Measurements from ENCODE around the gene RACGAP1. TPM values are rescaled to one million over a fixed set of nuclear protein-coding genes. Genes with fewer than 3 reads are reported as not detected.

Gene RACGAP1
- polyA plus RNA-seq, 3 donors, result 3.1 to 5.4 (median 3.6) TPM

DNA sequence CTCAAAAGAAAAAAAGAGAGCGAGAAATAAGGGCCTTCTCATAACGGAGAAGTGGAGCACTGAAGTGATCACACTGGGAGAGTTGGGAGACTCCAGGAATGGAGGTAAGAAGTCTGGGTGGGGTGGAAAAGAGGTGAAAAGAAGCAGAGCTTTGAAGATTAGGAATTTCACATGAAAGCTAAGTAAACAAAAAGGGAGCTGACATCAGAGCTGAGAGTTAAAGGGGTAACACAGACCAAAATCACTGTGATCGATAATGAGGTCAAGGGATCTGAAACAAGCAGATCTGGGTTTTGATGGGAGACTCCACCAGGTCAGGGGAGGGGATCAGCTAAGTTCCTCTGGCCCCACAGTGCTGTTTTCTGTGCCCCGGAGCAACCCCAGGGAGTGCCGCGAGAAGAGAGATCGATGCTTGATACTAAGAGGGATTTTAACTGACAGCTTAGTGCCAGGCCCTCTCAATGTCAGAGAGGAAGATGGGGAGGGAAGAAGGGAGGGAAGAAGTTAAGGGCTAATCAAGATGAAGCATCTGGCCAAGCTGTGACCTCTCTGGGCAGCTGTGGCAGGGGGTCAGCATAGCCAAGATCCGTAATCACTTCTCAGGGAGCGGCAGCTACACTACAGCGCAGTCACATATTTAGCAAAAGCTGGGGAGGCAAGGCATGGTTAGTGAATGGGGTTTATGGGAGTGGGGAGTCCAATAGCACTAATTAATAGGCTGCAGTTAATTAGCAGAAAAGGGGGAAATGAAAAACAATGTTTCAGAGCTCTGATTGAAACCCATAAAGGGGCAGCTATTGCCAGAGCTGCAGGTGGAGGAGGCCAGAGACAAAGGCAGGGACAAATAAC, 44.6 kb downstream of the RACGAP1 start:
- H3K27me3 ChIP-seq (ENCODE audit: control insufficient read depth in 2 of 2, insufficient read depth in 2 of 2, low read length in 2 of 2), result no peaks in the 10 kb centered on the region
- TF ChIP-seq, protein P1, sequence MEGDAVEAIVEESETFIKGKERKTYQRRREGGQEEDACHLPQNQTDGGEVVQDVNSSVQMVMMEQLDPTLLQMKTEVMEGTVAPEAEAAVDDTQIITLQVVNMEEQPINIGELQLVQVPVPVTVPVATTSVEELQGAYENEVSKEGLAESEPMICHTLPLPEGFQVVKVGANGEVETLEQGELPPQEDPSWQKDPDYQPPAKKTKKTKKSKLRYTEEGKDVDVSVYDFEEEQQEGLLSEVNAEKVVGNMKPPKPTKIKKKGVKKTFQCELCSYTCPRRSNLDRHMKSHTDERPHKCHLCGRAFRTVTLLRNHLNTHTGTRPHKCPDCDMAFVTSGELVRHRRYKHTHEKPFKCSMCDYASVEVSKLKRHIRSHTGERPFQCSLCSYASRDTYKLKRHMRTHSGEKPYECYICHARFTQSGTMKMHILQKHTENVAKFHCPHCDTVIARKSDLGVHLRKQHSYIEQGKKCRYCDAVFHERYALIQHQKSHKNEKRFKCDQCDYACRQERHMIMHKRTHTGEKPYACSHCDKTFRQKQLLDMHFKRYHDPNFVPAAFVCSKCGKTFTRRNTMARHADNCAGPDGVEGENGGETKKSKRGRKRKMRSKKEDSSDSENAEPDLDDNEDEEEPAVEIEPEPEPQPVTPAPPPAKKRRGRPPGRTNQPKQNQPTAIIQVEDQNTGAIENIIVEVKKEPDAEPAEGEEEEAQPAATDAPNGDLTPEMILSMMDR (IDR thresholded peaks at IDR 0.05), result no peak
- H3K4me3 ChIP-seq (replicated peaks in 1 of 3; ENCODE audit: low read depth in 2 of 3, low read length in 3 of 3), result no peak overlapping the region
- no peak overlapping the region for H3K4me2 ChIP-seq (replicated peaks; ENCODE audit: extremely low read depth, low read length, poor library complexity, severe bottlenecking)
- no peaks in the 10 kb centered on the region for H4K20me1 ChIP-seq (ENCODE audit: insufficient read depth, low read length)
- Mint-ChIP-seq H3K9me3 (peaks cover 0 to 2% (median 0%) of the 10 kb centered on the region in 7 donors), H3K36me3 (peaks cover 3 to 7% of the 10 kb centered on the region in 2 donors), H3K4me3 (no peak overlapping the region), H3K4me1 (peaks cover 73% of the 10 kb centered on the region), H3K27ac (peak overlapping the region in 4 of 7 donors; percentile 8 to 42 (median 28)), H3K27me3 (ENCODE audit: low read depth in 3 of 3) (peaks cover 1% of the 10 kb centered on the region in 3 donors)
- H3K27ac ChIP-seq (ENCODE audit: low read depth in 1 of 2, low read length in 2 of 2), result no peak overlapping the region
- no peaks in the 10 kb centered on the region for H3K79me2 ChIP-seq (ENCODE audit: insufficient read depth, low read length)
- DNase-seq, result no peak
- no peak overlapping the region for H2AFZ ChIP-seq (ENCODE audit: insufficient read depth, low read depth, low read length, poor library complexity, severe bottlenecking)
- H3K36me3 ChIP-seq (replicated peaks in 1 of 2; ENCODE audit: control insufficient read depth in 1 of 2, insufficient read depth in 2 of 2, low read length in 2 of 2), result no peaks in the 10 kb centered on the region
- H3K9ac ChIP-seq (ENCODE audit: insufficient read depth, low read length, poor library complexity, severe bottlenecking), result no peak overlapping the region
- no peaks in the 10 kb centered on the region for H3K9me3 ChIP-seq (replicated peaks in 1 of 2; ENCODE audit: control insufficient read depth in 1 of 2, insufficient read depth in 1 of 2, low read length in 2 of 2)
- peaks cover 48 to 68% of the 10 kb centered on the region in 2 donors for H3K4me1 ChIP-seq (ENCODE audit: control insufficient read depth in 1 of 2, insufficient read depth in 2 of 2, low read length in 2 of 2)
- WGBS (ENCODE audit: insufficient coverage), result 98% methylated on average over 10 of the region's 10 CpGs
- intact Hi-C loops (cut with micrococcal nuclease), result loop anchor here in 1 of 2 donors (5.0 kb wide), 1 partner anchor 57 kb away; no protein-coding TSS in a partner anchor

DNA sequence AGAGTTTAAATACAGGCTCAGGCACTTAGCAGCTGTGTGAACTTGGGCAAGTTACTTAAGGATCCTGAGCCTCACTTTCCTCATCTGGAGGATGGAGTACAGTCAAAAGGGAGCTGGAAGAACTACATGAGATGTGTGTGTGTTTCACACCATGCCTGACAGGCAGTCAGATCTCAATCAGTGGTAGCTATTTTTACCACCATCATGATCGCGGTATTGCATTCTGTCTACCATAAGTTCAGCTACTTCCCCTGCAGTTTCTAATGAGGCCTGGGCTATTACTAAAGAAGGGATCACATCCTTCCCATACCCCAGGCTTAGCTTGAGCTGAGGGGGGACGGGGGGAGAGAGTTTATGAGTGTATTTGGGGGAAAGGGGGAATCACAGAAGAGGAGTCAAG, 45.5 kb downstream of the RACGAP1 start:
- no peaks in the 10 kb centered on the region for H3K36me3 ChIP-seq (replicated peaks in 1 of 2; ENCODE audit: control insufficient read depth in 1 of 2, insufficient read depth in 2 of 2, low read length in 2 of 2)
- no peaks in the 10 kb centered on the region for H3K27me3 ChIP-seq (ENCODE audit: control insufficient read depth in 2 of 2, insufficient read depth in 2 of 2, low read length in 2 of 2)
- H3K27ac Mint-ChIP-seq, result no peak overlapping the region
- H2AFZ ChIP-seq (ENCODE audit: insufficient read depth, low read depth, low read length, poor library complexity, severe bottlenecking), result peak overlapping the region; percentile 26
- WGBS (ENCODE audit: insufficient coverage), result no CpG with 5 or more reads among the region's 3 CpGs
- H3K36me3 Mint-ChIP-seq, result peaks cover 3 to 7% of the 10 kb centered on the region in 2 donors
- peaks cover 53 to 69% of the 10 kb centered on the region in 2 donors for H3K4me1 ChIP-seq (ENCODE audit: control insufficient read depth in 1 of 2, insufficient read depth in 2 of 2, low read length in 2 of 2)
- H3K27me3 Mint-ChIP-seq (ENCODE audit: low read depth in 3 of 3), result peaks cover 1 to 4% (median 1%) of the 10 kb centered on the region in 3 donors
- no peaks in the 10 kb centered on the region for H3K79me2 ChIP-seq (ENCODE audit: insufficient read depth, low read length)
- no peaks in the 10 kb centered on the region for H4K20me1 ChIP-seq (ENCODE audit: insufficient read depth, low read length)
- no peak overlapping the region for H3K4me2 ChIP-seq (replicated peaks; ENCODE audit: extremely low read depth, low read length, poor library complexity, severe bottlenecking)
- no peaks in the 10 kb centered on the region for H3K9me3 ChIP-seq (replicated peaks in 1 of 2; ENCODE audit: control insufficient read depth in 1 of 2, insufficient read depth in 1 of 2, low read length in 2 of 2)
- H3K4me3 ChIP-seq (replicated peaks in 1 of 3; ENCODE audit: low read depth in 2 of 3, low read length in 3 of 3), result no peak overlapping the region
- H3K9me3 Mint-ChIP-seq, result peaks cover 0 to 2% (median 0%) of the 10 kb centered on the region in 7 donors
- no peak overlapping the region for H3K4me3 Mint-ChIP-seq
- DNase-seq, result no peak
- intact Hi-C loops (cut with micrococcal nuclease), result loop anchor here in 1 of 2 donors (5.0 kb wide), 1 partner anchor 58 kb away; no protein-coding TSS in a partner anchor
- no peak overlapping the region for H3K27ac ChIP-seq (ENCODE audit: low read depth in 1 of 2, low read length in 2 of 2)
- H3K4me1 Mint-ChIP-seq, result peaks cover 71% of the 10 kb centered on the region
- TF ChIP-seq, protein P1 (IDR thresholded peaks at IDR 0.05), result no peak
- H3K9ac ChIP-seq (ENCODE audit: insufficient read depth, low read length, poor library complexity, severe bottlenecking), result no peak overlapping the region

All from CD14-positive monocyte (primary cell).